ENCODE results near the gene KRT4.

GRCh38 chr12:52815161-52815560 lies 1.2 kb upstream of the KRT4 start:
- TF ChIP-seq POLR2AphosphoS2 (conservative IDR thresholded peaks at IDR 0.05; ENCODE audit: low read length) (no peak), RAD21 (conservative IDR thresholded peaks at IDR 0.05 in 1 of 2, IDR thresholded peaks at IDR 0.05 in 1 of 2) (no peak), RARB (CRISPR knock-in tag; IDR thresholded peaks at IDR 0.05) (no peak), MYC (IDR thresholded peaks at IDR 0.05; ENCODE audit: borderline replicate concordance, low read length) (no peak)
- TF ChIP-seq, protein P1, sequence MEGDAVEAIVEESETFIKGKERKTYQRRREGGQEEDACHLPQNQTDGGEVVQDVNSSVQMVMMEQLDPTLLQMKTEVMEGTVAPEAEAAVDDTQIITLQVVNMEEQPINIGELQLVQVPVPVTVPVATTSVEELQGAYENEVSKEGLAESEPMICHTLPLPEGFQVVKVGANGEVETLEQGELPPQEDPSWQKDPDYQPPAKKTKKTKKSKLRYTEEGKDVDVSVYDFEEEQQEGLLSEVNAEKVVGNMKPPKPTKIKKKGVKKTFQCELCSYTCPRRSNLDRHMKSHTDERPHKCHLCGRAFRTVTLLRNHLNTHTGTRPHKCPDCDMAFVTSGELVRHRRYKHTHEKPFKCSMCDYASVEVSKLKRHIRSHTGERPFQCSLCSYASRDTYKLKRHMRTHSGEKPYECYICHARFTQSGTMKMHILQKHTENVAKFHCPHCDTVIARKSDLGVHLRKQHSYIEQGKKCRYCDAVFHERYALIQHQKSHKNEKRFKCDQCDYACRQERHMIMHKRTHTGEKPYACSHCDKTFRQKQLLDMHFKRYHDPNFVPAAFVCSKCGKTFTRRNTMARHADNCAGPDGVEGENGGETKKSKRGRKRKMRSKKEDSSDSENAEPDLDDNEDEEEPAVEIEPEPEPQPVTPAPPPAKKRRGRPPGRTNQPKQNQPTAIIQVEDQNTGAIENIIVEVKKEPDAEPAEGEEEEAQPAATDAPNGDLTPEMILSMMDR (IDR thresholded peaks at IDR 0.05): no peak
- TF ChIP-seq, protein P2, sequence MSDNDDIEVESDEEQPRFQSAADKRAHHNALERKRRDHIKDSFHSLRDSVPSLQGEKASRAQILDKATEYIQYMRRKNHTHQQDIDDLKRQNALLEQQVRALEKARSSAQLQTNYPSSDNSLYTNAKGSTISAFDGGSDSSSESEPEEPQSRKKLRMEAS (IDR thresholded peaks at IDR 0.05): no peak
- TF ChIP-seq, protein P3, sequence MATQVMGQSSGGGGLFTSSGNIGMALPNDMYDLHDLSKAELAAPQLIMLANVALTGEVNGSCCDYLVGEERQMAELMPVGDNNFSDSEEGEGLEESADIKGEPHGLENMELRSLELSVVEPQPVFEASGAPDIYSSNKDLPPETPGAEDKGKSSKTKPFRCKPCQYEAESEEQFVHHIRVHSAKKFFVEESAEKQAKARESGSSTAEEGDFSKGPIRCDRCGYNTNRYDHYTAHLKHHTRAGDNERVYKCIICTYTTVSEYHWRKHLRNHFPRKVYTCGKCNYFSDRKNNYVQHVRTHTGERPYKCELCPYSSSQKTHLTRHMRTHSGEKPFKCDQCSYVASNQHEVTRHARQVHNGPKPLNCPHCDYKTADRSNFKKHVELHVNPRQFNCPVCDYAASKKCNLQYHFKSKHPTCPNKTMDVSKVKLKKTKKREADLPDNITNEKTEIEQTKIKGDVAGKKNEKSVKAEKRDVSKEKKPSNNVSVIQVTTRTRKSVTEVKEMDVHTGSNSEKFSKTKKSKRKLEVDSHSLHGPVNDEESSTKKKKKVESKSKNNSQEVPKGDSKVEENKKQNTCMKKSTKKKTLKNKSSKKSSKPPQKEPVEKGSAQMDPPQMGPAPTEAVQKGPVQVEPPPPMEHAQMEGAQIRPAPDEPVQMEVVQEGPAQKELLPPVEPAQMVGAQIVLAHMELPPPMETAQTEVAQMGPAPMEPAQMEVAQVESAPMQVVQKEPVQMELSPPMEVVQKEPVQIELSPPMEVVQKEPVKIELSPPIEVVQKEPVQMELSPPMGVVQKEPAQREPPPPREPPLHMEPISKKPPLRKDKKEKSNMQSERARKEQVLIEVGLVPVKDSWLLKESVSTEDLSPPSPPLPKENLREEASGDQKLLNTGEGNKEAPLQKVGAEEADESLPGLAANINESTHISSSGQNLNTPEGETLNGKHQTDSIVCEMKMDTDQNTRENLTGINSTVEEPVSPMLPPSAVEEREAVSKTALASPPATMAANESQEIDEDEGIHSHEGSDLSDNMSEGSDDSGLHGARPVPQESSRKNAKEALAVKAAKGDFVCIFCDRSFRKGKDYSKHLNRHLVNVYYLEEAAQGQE (IDR thresholded peaks at IDR 0.05): no peak

All from A549 (cell line).